ENCODE results near the gene ORAI2.

DNA sequence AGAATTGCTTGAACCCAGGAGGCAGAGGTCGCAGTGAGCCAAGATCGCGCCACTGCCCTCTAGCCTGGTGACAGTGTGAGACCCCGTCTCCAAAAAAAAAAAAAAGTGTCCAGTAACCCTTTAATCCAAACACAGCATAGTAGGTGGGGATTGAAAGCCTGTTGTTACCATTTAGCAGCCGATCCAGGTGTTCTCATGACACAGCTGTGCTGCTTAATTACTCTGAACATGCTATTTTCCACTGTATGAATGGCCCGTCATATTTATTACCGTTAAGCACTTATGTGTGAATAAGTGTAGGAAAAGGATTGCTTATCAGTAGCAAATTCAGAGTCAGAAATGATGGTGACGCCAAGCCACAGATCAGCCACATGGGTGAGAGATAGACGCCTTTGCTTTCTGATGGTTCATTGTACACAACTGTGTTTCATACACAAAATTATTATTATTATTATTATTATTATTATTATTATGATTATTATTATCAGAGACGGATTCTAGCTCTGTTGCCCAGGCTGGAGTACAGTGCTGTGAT lies 11.6 kb upstream of the ORAI2 start:
- TF ChIP-seq CTCF (IDR thresholded peaks at IDR 0.05) (no peak), POLR2A (IDR thresholded peaks at IDR 0.05) (no peak)

Measured in lower leg skin (tissue), 3 donors.